Stimulated activated CD8-positive, alpha-beta memory T cell treated with anti-CD3 and anti-CD28 coated beads, Interleukin-2, amount 100 ng/mL, for 48 hours (primary cell): ENCODE results near the gene DNAH17.

Source experiments
- DNase-seq, 2 donors: peaks; one replicate each; pipeline ENCODE4 v3.0.0-alpha.2; 2020; ENCODE audit warnings: low read depth in 2 of 2

The DNAH17 gene

GRCh38 chr17:78496311-78496710 is 80.9 kb downstream of the DNAH17 start:
- no peak for DNase-seq

GRCh38 chr17:78495634-78496033 is 81.6 kb downstream of the DNAH17 start:
- DNase-seq, result no peak

- no peak for DNase-seq
Observed at GRCh38 chr17:78494696-78495330, 82.4 kb downstream of the DNAH17 start.

GRCh38 chr17:78493853-78494695 is 83.1 kb downstream of the DNAH17 start:
- no peak for DNase-seq

- DNase-seq, result no peak
Observed at GRCh38 chr17:78493450-78493849, 83.7 kb downstream of the DNAH17 start.

GRCh38 chr17:78492116-78492799 is 84.9 kb downstream of the DNAH17 start:
- DNase-seq, result no peak

GRCh38 chr17:78491236-78492115 is 85.7 kb downstream of the DNAH17 start:
- no peak for DNase-seq

- DNase-seq, result no peak
Observed at GRCh38 chr17:78490673-78491072, 86.5 kb downstream of the DNAH17 start.

DNA sequence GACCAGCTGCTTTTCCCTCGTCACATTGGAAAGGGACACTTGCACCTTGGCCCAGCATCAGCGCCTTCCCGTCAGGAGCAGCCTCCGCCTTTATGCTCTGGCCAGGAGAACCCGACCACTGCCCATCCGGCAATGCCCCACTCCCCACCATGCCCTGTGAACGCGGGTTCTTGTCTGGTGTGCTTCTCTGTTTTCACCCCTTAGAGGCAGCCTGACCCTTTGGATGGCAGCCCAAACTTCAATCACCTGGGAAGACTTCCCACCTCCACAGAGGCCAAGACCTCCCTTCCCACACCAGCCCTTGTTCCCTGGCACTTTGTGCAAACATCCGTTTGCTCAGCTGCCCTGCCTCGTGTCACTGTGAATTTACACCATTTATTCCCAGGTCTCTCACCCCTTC is 87.0 kb downstream of the DNAH17 start:
- DNase-seq, result no peak

GRCh38 chr17:78488867-78489634 is 88.1 kb downstream of the DNAH17 start:
- DNase-seq, result no peak

GRCh38 chr17:78488156-78488555 is 89.0 kb downstream of the DNAH17 start:
- no peak for DNase-seq

GRCh38 chr17:78486946-78487680 is 90.1 kb downstream of the DNAH17 start:
- no peak for DNase-seq

GRCh38 chr17:78486228-78486802 is 90.9 kb downstream of the DNAH17 start:
- DNase-seq, result no peak

- no peak for DNase-seq
Observed at GRCh38 chr17:78485290-78486168, 91.7 kb downstream of the DNAH17 start.

DNA sequence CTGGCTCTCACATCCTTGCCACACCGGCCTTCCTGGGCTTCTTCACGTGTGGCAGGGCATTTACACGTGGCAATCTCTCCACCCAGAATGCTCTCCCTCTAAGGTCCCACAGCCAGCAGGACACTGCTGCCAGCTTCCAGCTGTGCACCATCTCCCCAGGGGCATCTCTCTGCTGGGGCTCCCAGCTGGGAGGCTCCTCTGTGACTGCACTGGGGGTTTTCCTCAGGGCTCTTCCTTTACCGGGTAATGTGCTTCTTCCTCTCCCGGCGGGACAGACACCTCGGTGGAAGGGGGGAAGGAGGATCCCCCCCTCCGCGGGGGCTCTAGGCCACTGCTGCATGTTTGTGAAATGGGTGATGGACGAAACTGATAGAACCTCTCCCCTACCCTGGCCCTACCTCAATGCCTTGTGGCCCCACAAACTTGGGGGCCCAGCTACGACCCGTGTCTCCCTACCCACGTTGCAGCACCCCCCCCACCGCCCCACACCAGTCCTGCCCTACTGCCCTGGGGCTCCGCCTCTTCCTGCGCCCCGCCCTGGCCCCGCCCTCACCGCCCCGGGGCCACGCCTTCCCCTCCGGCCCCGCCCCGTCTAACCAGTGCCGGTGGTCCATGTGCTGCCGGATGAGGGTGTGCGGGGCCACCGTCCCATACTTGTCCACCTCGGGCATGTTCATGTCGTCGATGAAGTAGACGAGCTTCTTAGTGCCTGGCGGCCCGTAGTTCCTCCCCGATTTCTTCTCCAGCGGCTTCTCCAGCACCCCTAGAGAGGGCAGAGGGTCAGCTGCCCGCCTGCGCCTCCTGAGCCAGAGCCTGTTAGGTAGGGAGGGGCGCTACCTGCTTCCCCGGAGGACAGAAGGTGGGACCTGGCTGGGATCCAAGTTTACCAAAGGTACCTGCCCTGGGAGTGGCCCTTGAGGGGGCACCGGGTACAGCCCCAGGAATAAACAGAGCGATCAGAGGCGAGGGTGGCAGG is 92.6 kb downstream of the DNAH17 start:
- peak; percentile 61 to 63 for DNase-seq

GRCh38 chr17:78479369-78479768 is 97.8 kb downstream of the DNAH17 start:
- DNase-seq, result no peak

DNA sequence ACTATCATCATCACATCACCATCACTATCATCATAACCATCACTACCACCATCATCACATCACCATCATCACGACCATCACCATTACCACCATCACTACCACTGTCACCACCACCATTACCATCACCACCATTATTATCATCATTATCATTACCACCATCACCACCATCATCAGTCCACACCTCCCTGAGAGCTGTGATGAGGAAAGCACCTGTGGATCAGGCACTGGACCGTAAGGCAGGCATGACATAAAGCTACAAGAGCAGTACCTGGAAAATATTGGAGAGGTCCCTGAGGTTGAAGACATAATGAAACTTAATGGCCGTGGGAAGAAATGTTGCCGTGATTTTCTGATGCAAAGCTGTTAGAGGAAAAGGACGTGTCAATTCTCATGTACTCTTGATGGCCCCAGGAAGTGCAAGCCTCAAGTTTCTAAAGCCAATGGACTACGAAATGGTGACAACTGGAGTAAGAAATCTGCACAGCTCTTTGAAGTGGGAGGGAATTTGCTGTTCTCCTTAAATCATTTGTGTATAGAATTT is 98.4 kb downstream of the DNAH17 start:
- DNase-seq, result no peak
